Smooth muscle cell (in vitro differentiated cells): ENCODE data around the gene KDM4B. TPM values are rescaled to one million over a fixed set of nuclear protein-coding genes. Genes with fewer than 3 reads are reported as not detected.
A peak's percentile ranks its signal among the peaks of the same experiment; 100 is the strongest.

Experiments
- DNase-seq: peaks from one replicate; lab custom pipeline; 2025; ENCODE audit not compliant: unreplicated experiment; lab: John Stamatoyannopoulos, UW
- H2AFZ ChIP-seq: fragments of 200-600 bp; sonication (generic); 2 replicates; pipeline ENCODE4 v1.6.0; 2016; ENCODE audit warnings: antibody characterized with exemption, low read depth, mild to moderate bottlenecking
- H3F3A ChIP-seq: fragments of 200-600 bp; sonication (generic); 2 replicates; pipeline ENCODE4 v1.6.0; 2017; ENCODE audit warnings: antibody characterized with exemption, low read depth
- H3K27ac ChIP-seq: fragments of 200-600 bp; sonication (generic); 2 replicates; pipeline ENCODE4 v1.5.1; 2016; ENCODE audit warnings: low read depth, mild to moderate bottlenecking
- H3K27me3 ChIP-seq: fragments of 200-600 bp; sonication (generic); 2 replicates; pipeline ENCODE4 v1.6.1; 2016; ENCODE audit warnings: low read depth, mild to moderate bottlenecking
- H3K36me3 ChIP-seq: fragments of 200-600 bp; sonication (generic); 2 replicates; pipeline ENCODE4 v1.5.1; 2016; ENCODE audit warnings: low read depth
- H3K4me1 ChIP-seq: fragments of 200-600 bp; sonication (generic); 2 replicates; pipeline ENCODE4 v1.5.1; 2016; ENCODE audit warnings: low read depth
- H3K4me2 ChIP-seq: fragments of 200-600 bp; sonication (generic); 2 replicates; pipeline ENCODE4 v1.6.0; 2016; ENCODE audit warnings: mild to moderate bottlenecking
- H3K4me3 ChIP-seq: fragments of 200-600 bp; sonication (generic); 2 replicates; pipeline ENCODE4 v1.5.1; 2016; ENCODE audit warnings: mild to moderate bottlenecking
- H3K79me2 ChIP-seq: fragments of 200-600 bp; sonication (generic); 2 replicates; pipeline ENCODE4 v1.6.0; 2016; ENCODE audit warnings: low read depth, mild to moderate bottlenecking
- H3K9ac ChIP-seq: fragments of 200-600 bp; sonication (generic); 2 replicates; pipeline ENCODE4 v1.6.0; 2016; ENCODE audit warnings: low read depth
- H3K9me3 ChIP-seq: fragments of 200-600 bp; sonication (generic); replicated peaks from 2 replicates; pipeline ENCODE4 v1.5.1; 2016; ENCODE audit warnings: low read depth
- H4K20me1 ChIP-seq: fragments of 200-600 bp; sonication (generic); 2 replicates; pipeline ENCODE4 v1.6.0; 2016; ENCODE audit warnings: low read depth
- CTCF ChIP-seq: fragments of 200-600 bp; sonication (generic); IDR thresholded peaks from 2 replicates; pipeline ENCODE4 v1.5.1; 2017; ENCODE audit warnings: borderline replicate concordance, mild to moderate bottlenecking, antibody characterized with exemption; ENCODE audit not compliant: insufficient read depth, poor library complexity, severe bottlenecking
- WGBS: methylation state at CpG from one replicate; pipeline ENCODE4 v1.1.7; 2016; ENCODE audit warnings: low lambda C conversion rate; 5-methylcytosine and 5-hydroxymethylcytosine counted together
- polyA plus RNA-seq: library from polyadenylated mRNA; unstranded; fragments of >200 nt; fragmentation: Nextera tagmentation; extraction: Ambion mirVana; gene quantifications from 2 replicates; pipeline ENCODE4 v1.2.1, GENCODE V29; 2016
- total RNA-seq: library from RNA; depleted of rRNA; stranded (reverse); fragments of >200 nt; gene quantifications from 2 replicates; pipeline ENCODE4 v1.2.3, GENCODE V29; 2014

KDM4B gene
- total and polyA plus RNA-seq, 2 experiments from 2014 or later: 27.9 to 32.3 TPM

DNA sequence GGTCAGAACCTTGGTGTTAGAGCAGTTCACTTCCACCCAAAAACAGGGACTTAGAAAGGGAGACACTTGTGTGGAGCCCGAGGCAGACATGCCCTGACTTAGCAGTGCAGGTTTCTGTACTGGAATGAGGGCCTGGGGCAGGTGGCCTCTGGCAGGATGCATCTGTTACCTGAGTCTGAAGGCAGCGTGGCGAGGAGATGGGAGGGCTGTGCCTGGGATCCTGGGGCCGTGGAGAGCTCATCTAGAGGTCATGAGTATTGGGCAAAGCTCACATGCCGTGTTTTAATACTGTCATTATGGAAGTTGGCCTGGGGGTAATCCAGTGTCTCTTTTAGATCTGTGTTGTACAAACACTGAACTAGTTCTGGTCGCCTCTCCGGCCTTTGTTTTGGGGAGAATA, 21.4 kb downstream of the KDM4B start:
- WGBS: 71% methylated on average over 7 of the region's 7 CpGs
- no peak overlapping the region for H3K4me2 ChIP-seq
- peaks cover 31% of the 10 kb centered on the region for H3F3A ChIP-seq
- peaks cover 31% of the 10 kb centered on the region for H3K4me1 ChIP-seq
- DNase-seq: no peak
- peaks cover 85% of the 10 kb centered on the region for H3K79me2 ChIP-seq
- H3K9ac ChIP-seq: no peak overlapping the region
- H3K27ac ChIP-seq: peak overlapping the region; percentile 83
- no peaks in the 10 kb centered on the region for H3K36me3 ChIP-seq
- no peaks in the 10 kb centered on the region for H3K27me3 ChIP-seq
- no peaks in the 10 kb centered on the region for H3K9me3 ChIP-seq
- peaks cover 100% of the 10 kb centered on the region for H4K20me1 ChIP-seq
- H2AFZ ChIP-seq: no peak overlapping the region
- H3K4me3 ChIP-seq: no peak overlapping the region
- TF ChIP-seq CTCF: no peak

- H3K79me2 ChIP-seq: peaks cover 85% of the 10 kb centered on the region
- H3K36me3 ChIP-seq: no peaks in the 10 kb centered on the region
- no peak overlapping the region for H3K9ac ChIP-seq
- peaks cover 100% of the 10 kb centered on the region for H4K20me1 ChIP-seq
- 59% methylated on average over 9 of the region's 9 CpGs for WGBS
- peak overlapping the region; percentile 10 for H3K4me2 ChIP-seq
- no peak overlapping the region for H3K4me3 ChIP-seq
- peaks cover 30% of the 10 kb centered on the region for H3F3A ChIP-seq
- no peak for DNase-seq
- no peak for TF ChIP-seq CTCF
- H2AFZ ChIP-seq: no peak overlapping the region
- no peaks in the 10 kb centered on the region for H3K9me3 ChIP-seq
- H3K27me3 ChIP-seq: no peaks in the 10 kb centered on the region
- peak overlapping the region; percentile 83 for H3K27ac ChIP-seq
- peaks cover 23% of the 10 kb centered on the region for H3K4me1 ChIP-seq
Measured at GRCh38 chr19:4991538-4991937, 22.6 kb downstream of the KDM4B start.

- Histone ChIP-seq H3K27me3 (no peaks in the 10 kb centered on the region), H3F3A (peaks cover 24% of the 10 kb centered on the region), H3K4me2 (peak overlapping the region; percentile 10), H3K9me3 (no peaks in the 10 kb centered on the region), H4K20me1 (peaks cover 100% of the 10 kb centered on the region), H3K9ac (no peak overlapping the region), H3K4me1 (peaks cover 17% of the 10 kb centered on the region), H3K27ac (peak overlapping the region; percentile 83), H3K79me2 (peaks cover 89% of the 10 kb centered on the region), H2AFZ (no peak overlapping the region), H3K36me3 (no peaks in the 10 kb centered on the region), H3K4me3 (no peak overlapping the region)
- no peak for DNase-seq
- no peak for TF ChIP-seq CTCF
- WGBS: 42% methylated on average over 13 of the region's 13 CpGs
Measured at GRCh38 chr19:4991996-4992698, 23.2 kb downstream of the KDM4B start.

GRCh38 chr19:4993683-4994082, 24.8 kb downstream of the KDM4B start:
- Histone ChIP-seq H3K27me3 (no peaks in the 10 kb centered on the region), H3K9me3 (no peaks in the 10 kb centered on the region), H2AFZ (no peak overlapping the region), H3K36me3 (no peaks in the 10 kb centered on the region), H3K9ac (no peak overlapping the region), H3K4me2 (no peak overlapping the region), H3K4me3 (no peak overlapping the region), H3K27ac (no peak overlapping the region), H3K4me1 (peaks cover 4% of the 10 kb centered on the region), H4K20me1 (peaks cover 100% of the 10 kb centered on the region), H3K79me2 (peaks cover 100% of the 10 kb centered on the region), H3F3A (peaks cover 19% of the 10 kb centered on the region)
- no peak for TF ChIP-seq CTCF
- DNase-seq: no peak
- WGBS: 93% methylated on average over 3 of the region's 3 CpGs
